OCI-LY3 (cell line): Measurements from ENCODE around the gene AMMECR1.

Experiments used
- H2AFZ ChIP-seq: fragments of 200-600, 300-600 bp; shearing (Covaris generic); 2 replicates; pipeline ENCODE4 v1.6.0; 2014; ENCODE audit warnings: antibody characterized with exemption, low read depth, low read length
- H3K27ac ChIP-seq: fragments of 200-600, 300-600 bp; sonication (generic); 2 replicates; pipeline ENCODE4 v1.5.1; 2014; ENCODE audit warnings: mild to moderate bottlenecking, low read length, moderate library complexity, mixed read lengths
- H3K27me3 ChIP-seq: fragments of 200-600, 300-600 bp; sonication (generic); 2 replicates; pipeline ENCODE4 v1.6.1; 2014; ENCODE audit warnings: low read depth, low read length, mixed read lengths
- H3K36me3 ChIP-seq: fragments of 200-600, 300-600 bp; sonication (generic); replicated peaks from 2 replicates; pipeline ENCODE3; 2014; ENCODE audit warnings: low read depth, low read length, mixed read lengths
- H3K4me1 ChIP-seq: fragments of 300-600, 200-600 bp; sonication (generic); 2 replicates; pipeline ENCODE4 v1.6.1; 2014; ENCODE audit warnings: low read length, mixed read lengths
- H3K4me2 ChIP-seq: fragments of 200-600, 300-600 bp; sonication (generic); 2 replicates; pipeline ENCODE4 v1.6.1; 2014; ENCODE audit warnings: low read length, mixed read lengths
- H3K4me3 ChIP-seq: fragments of 300-600, 200-600 bp; sonication (generic); 2 replicates; pipeline ENCODE4 v1.5.1; 2014; ENCODE audit warnings: antibody characterized with exemption, mild to moderate bottlenecking, low read length, moderate library complexity
- H3K79me2 ChIP-seq: fragments of 300-600, 200-600 bp; shearing (Covaris generic); 2 replicates; pipeline ENCODE4 v1.6.1; 2014; ENCODE audit warnings: mild to moderate bottlenecking, low read length, mixed read lengths
- H3K9ac ChIP-seq: fragments of 300-600, 200-600 bp; shearing (Covaris generic); 2 replicates; pipeline ENCODE4 v1.6.0; 2014; ENCODE audit warnings: mild to moderate bottlenecking, low read length, moderate library complexity
- H3K9me3 ChIP-seq: fragments of 200-600, 300-600 bp; shearing (Covaris generic); 2 replicates; pipeline ENCODE4 v1.6.1; 2014; ENCODE audit warnings: low read length, mixed read lengths; ENCODE audit not compliant: insufficient read depth
- H4K20me1 ChIP-seq: fragments of 200-600, 300-600 bp; sonication (generic); 2 replicates; pipeline ENCODE4 v1.6.1; 2016; ENCODE audit warnings: low read length, mixed read lengths; ENCODE audit not compliant: insufficient read depth
- CTCF ChIP-seq: fragments of 200-600, 300-600 bp; sonication (generic); IDR thresholded peaks from 2 replicates; pipeline ENCODE4 v1.5.1; 2014; ENCODE audit warnings: antibody characterized with exemption, low read length, low read depth
- EZH2phosphoT487 ChIP-seq: fragments of 200-600 bp; shearing (Covaris generic); IDR thresholded peaks from 2 replicates; pipeline ENCODE4 v1.6.1; 2018; ENCODE audit warnings: antibody characterized with exemption, mixed run types, low read depth

Gene AMMECR1

GRCh38 chrX:110318664-110318968, 731 bp upstream of the AMMECR1 start:
- H3K27ac ChIP-seq: peak overlapping the region; percentile 61

GRCh38 chrX:110317061-110317819, 645 bp downstream of the AMMECR1 start:
- Histone ChIP-seq H4K20me1 (peaks cover 17% of the 10 kb centered on the region; the same call in 1 of the 2 replicates), H3K4me1 (peaks cover 33% of the 10 kb centered on the region), H3K9ac (peak overlapping the region; percentile 91), H3K4me3 (peak overlapping the region; percentile 80), H3K36me3 (no peaks in the 10 kb centered on the region), H3K4me2 (peak overlapping the region; percentile 85), H3K27ac (peak overlapping the region; percentile 59), H3K9me3 (no peaks in the 10 kb centered on the region), H2AFZ (peak overlapping the region; percentile 75), H3K27me3 (no peaks in the 10 kb centered on the region), H3K79me2 (peaks cover 56% of the 10 kb centered on the region)
- TF ChIP-seq EZH2phosphoT487: no peak
- TF ChIP-seq CTCF: no peak

More at GRCh38 chrX:110318664-110318968, 731 bp upstream of the AMMECR1 start:
- Histone ChIP-seq H3K9ac (peak overlapping the region; percentile 90), H3K4me3 (peak overlapping the region; percentile 87), H3K36me3 (no peaks in the 10 kb centered on the region), H4K20me1 (peaks cover 17% of the 10 kb centered on the region; the same call in 1 of the 2 replicates), H3K4me1 (peaks cover 33% of the 10 kb centered on the region), H3K27me3 (no peaks in the 10 kb centered on the region), H2AFZ (peak overlapping the region; percentile 82; the same call in 1 of the 2 replicates), H3K79me2 (peaks cover 42% of the 10 kb centered on the region), H3K4me2 (peak overlapping the region; percentile 72), H3K9me3 (no peaks in the 10 kb centered on the region)
- TF ChIP-seq CTCF: no peak
- TF ChIP-seq EZH2phosphoT487: no peak

GRCh38 chrX:110316351-110317060, 1.4 kb downstream of the AMMECR1 start:
- no peak overlapping the region for H3K27ac ChIP-seq
- TF ChIP-seq EZH2phosphoT487 (no peak), CTCF (no peak)

GRCh38 chrX:110315551-110315950, 2.3 kb downstream of the AMMECR1 start:
- peaks cover 36% of the 10 kb centered on the region for H3K4me1 ChIP-seq
- no peak overlapping the region for H3K27ac ChIP-seq
- H3K36me3 ChIP-seq: no peaks in the 10 kb centered on the region
- H3K79me2 ChIP-seq: peaks cover 73% of the 10 kb centered on the region
- H3K4me2 ChIP-seq: peak overlapping the region; percentile 85
- H3K4me3 ChIP-seq: peak overlapping the region; percentile 80
- no peak overlapping the region for H2AFZ ChIP-seq
- peaks cover 32% of the 10 kb centered on the region for H4K20me1 ChIP-seq
- H3K9me3 ChIP-seq: no peaks in the 10 kb centered on the region
- H3K27me3 ChIP-seq: no peaks in the 10 kb centered on the region
- TF ChIP-seq EZH2phosphoT487 (no peak), CTCF (no peak)
- H3K9ac ChIP-seq: no peak overlapping the region

More at GRCh38 chrX:110316351-110317060, 1.4 kb downstream of the AMMECR1 start:
- H3K4me3 ChIP-seq: peak overlapping the region; percentile 80
- peaks cover 23% of the 10 kb centered on the region for H4K20me1 ChIP-seq
- peak overlapping the region; percentile 85 for H3K4me2 ChIP-seq
- H3K4me1 ChIP-seq: peaks cover 30% of the 10 kb centered on the region
- peak overlapping the region; percentile 91 for H3K9ac ChIP-seq
- no peaks in the 10 kb centered on the region for H3K36me3 ChIP-seq
- no peak overlapping the region for H2AFZ ChIP-seq
- no peaks in the 10 kb centered on the region for H3K9me3 ChIP-seq
- peaks cover 63% of the 10 kb centered on the region for H3K79me2 ChIP-seq
- H3K27me3 ChIP-seq: no peaks in the 10 kb centered on the region
